Measurements from ENCODE around the gene SERPINA12. TPM values are rescaled to one million over a fixed set of nuclear protein-coding genes. Genes with fewer than 3 reads are reported as not detected.

Gene SERPINA12
- total RNA-seq, 1 donor = not detected

GRCh38 chr14:94505206-94505605 is 4.1 kb downstream of the SERPINA12 start:
- Histone ChIP-seq H4K20me1 (ENCODE audit: insufficient read depth, low read length) (no peaks in the 10 kb centered on the region), H3K4me3 (ENCODE audit: insufficient read depth, low read length) (no peak overlapping the region), H3K36me3 (ENCODE audit: insufficient read depth, low read length) (no peaks in the 10 kb centered on the region), H3K4me1 (ENCODE audit: insufficient read depth, low read length) (no peaks in the 10 kb centered on the region), H3K9me3 (ENCODE audit: low read depth, low read length) (no peaks in the 10 kb centered on the region), H3K27me3 (ENCODE audit: insufficient read depth, low read length) (no peaks in the 10 kb centered on the region), H3K4me2 (ENCODE audit: insufficient read depth, low read length) (no peak overlapping the region), H2AFZ (ENCODE audit: low read length) (no peak overlapping the region), H3K79me2 (ENCODE audit: insufficient read depth, low read length) (no peaks in the 10 kb centered on the region), H3K27ac (ENCODE audit: low read depth, low read length) (no peak overlapping the region)
- DNase-seq (ENCODE audit: insufficient read length, low spot score, missing footprints) = no peak
- TF ChIP-seq CTCF (IDR thresholded peaks at IDR 0.05; ENCODE audit: extremely low read depth, low read depth, low read length) = no peak

- Histone ChIP-seq H3K79me2 (ENCODE audit: insufficient read depth, low read length) (no peaks in the 10 kb centered on the region), H3K36me3 (ENCODE audit: insufficient read depth, low read length) (no peaks in the 10 kb centered on the region), H3K4me1 (ENCODE audit: insufficient read depth, low read length) (no peaks in the 10 kb centered on the region), H3K4me2 (ENCODE audit: insufficient read depth, low read length) (no peak overlapping the region), H4K20me1 (ENCODE audit: insufficient read depth, low read length) (no peaks in the 10 kb centered on the region), H3K4me3 (ENCODE audit: insufficient read depth, low read length) (no peak overlapping the region), H2AFZ (ENCODE audit: low read length) (no peak overlapping the region), H3K9me3 (ENCODE audit: low read depth, low read length) (no peaks in the 10 kb centered on the region), H3K27ac (ENCODE audit: low read depth, low read length) (no peak overlapping the region), H3K27me3 (ENCODE audit: insufficient read depth, low read length) (peaks cover 5% of the 10 kb centered on the region)
- no peak for TF ChIP-seq CTCF (IDR thresholded peaks at IDR 0.05; ENCODE audit: extremely low read depth, low read depth, low read length)
- no peak for DNase-seq (ENCODE audit: insufficient read length, low spot score, missing footprints)
Measured at GRCh38 chr14:94501588-94502516, 7.4 kb downstream of the SERPINA12 start.

- Histone ChIP-seq H2AFZ (ENCODE audit: low read length) (no peak overlapping the region), H4K20me1 (ENCODE audit: insufficient read depth, low read length) (no peaks in the 10 kb centered on the region), H3K27ac (ENCODE audit: low read depth, low read length) (no peak overlapping the region), H3K4me2 (ENCODE audit: insufficient read depth, low read length) (no peak overlapping the region), H3K9me3 (ENCODE audit: low read depth, low read length) (no peaks in the 10 kb centered on the region), H3K79me2 (ENCODE audit: insufficient read depth, low read length) (no peaks in the 10 kb centered on the region), H3K4me1 (ENCODE audit: insufficient read depth, low read length) (no peaks in the 10 kb centered on the region), H3K27me3 (ENCODE audit: insufficient read depth, low read length) (peaks cover 5% of the 10 kb centered on the region), H3K36me3 (ENCODE audit: insufficient read depth, low read length) (no peaks in the 10 kb centered on the region), H3K4me3 (ENCODE audit: insufficient read depth, low read length) (no peak overlapping the region)
- TF ChIP-seq CTCF (IDR thresholded peaks at IDR 0.05; ENCODE audit: extremely low read depth, low read depth, low read length) = no peak
- DNase-seq (ENCODE audit: insufficient read length, low spot score, missing footprints) = no peak
Measured at GRCh38 chr14:94500264-94500663, 9.0 kb downstream of the SERPINA12 start.

GRCh38 chr14:94499673-94500072 is 9.6 kb downstream of the SERPINA12 start:
- H3K4me3 ChIP-seq (ENCODE audit: insufficient read depth, low read length) = no peak overlapping the region
- no peaks in the 10 kb centered on the region for H3K9me3 ChIP-seq (ENCODE audit: low read depth, low read length)
- no peaks in the 10 kb centered on the region for H3K36me3 ChIP-seq (ENCODE audit: insufficient read depth, low read length)
- no peak overlapping the region for H3K4me2 ChIP-seq (ENCODE audit: insufficient read depth, low read length)
- no peak for TF ChIP-seq CTCF (IDR thresholded peaks at IDR 0.05; ENCODE audit: extremely low read depth, low read depth, low read length)
- H3K27ac ChIP-seq (ENCODE audit: low read depth, low read length) = no peak overlapping the region
- no peak overlapping the region for H2AFZ ChIP-seq (ENCODE audit: low read length)
- DNase-seq (ENCODE audit: insufficient read length, low spot score, missing footprints) = no peak
- H3K4me1 ChIP-seq (ENCODE audit: insufficient read depth, low read length) = no peaks in the 10 kb centered on the region
- peaks cover 5% of the 10 kb centered on the region for H3K27me3 ChIP-seq (ENCODE audit: insufficient read depth, low read length)
- no peaks in the 10 kb centered on the region for H3K79me2 ChIP-seq (ENCODE audit: insufficient read depth, low read length)
- no peaks in the 10 kb centered on the region for H4K20me1 ChIP-seq (ENCODE audit: insufficient read depth, low read length)
